ENCODE data around the gene DISP1.

GRCh38 chr1:222784916-222785315 is 29.9 kb upstream of the DISP1 start:
- TF ChIP-seq CTCF (IDR thresholded peaks at IDR 0.05), result no peak
- TF ChIP-seq POLR2A (IDR thresholded peaks at IDR 0.05), result no peak

All from lower leg skin (tissue), 3 donors.